Measurements from ENCODE around the gene ZNF674.
"Not testable (repeated sequence)": the region's sequence is repeated elsewhere in the genome, so short reads cannot be mapped to it uniquely, and the experiment has no call there.

The ZNF674 gene

GRCh38 chrX:46569621-46570020, 24.4 kb upstream of the ZNF674 start:
- DNase-seq (ENCODE audit: low spot score), result no peak

GRCh38 chrX:46567388-46567787, 22.2 kb upstream of the ZNF674 start:
- DNase-seq (ENCODE audit: low spot score), result no peak

GRCh38 chrX:46561824-46562657, 16.8 kb upstream of the ZNF674 start:
- no peak for DNase-seq (ENCODE audit: low spot score)

- no peak for DNase-seq (ENCODE audit: low spot score)
Observed at GRCh38 chrX:46559062-46559461, 13.8 kb upstream of the ZNF674 start.

- DNase-seq (ENCODE audit: low spot score), result no peak
Observed at GRCh38 chrX:46554942-46555341, 9.7 kb upstream of the ZNF674 start.

- DNase-seq (ENCODE audit: low spot score), result no peak
Observed at GRCh38 chrX:46553935-46554334, 8.7 kb upstream of the ZNF674 start.

- peak; percentile 27 for DNase-seq (ENCODE audit: low spot score)
Observed at GRCh38 chrX:46551494-46552128, 6.4 kb upstream of the ZNF674 start.

- DNase-seq (ENCODE audit: low spot score), result no peak
Observed at GRCh38 chrX:46549914-46550313, 4.7 kb upstream of the ZNF674 start.

- no peak for DNase-seq (ENCODE audit: low spot score)
Observed at GRCh38 chrX:46547857-46548256, 2.6 kb upstream of the ZNF674 start.

GRCh38 chrX:46544527-46544926, 694 bp downstream of the ZNF674 start:
- DNase-seq (ENCODE audit: low spot score), result not testable (repeated sequence)

GRCh38 chrX:46543441-46543840, 1.8 kb downstream of the ZNF674 start:
- no peak for DNase-seq (ENCODE audit: low spot score)

GRCh38 chrX:46531442-46531841, 13.8 kb downstream of the ZNF674 start:
- DNase-seq (ENCODE audit: low spot score), result no peak

GRCh38 chrX:46530404-46530908, 14.8 kb downstream of the ZNF674 start:
- DNase-seq (ENCODE audit: low spot score), result not testable (repeated sequence)

- not testable (repeated sequence) for DNase-seq (ENCODE audit: low spot score)
Observed at GRCh38 chrX:46529740-46530403, 15.3 kb downstream of the ZNF674 start.

- DNase-seq (ENCODE audit: low spot score), result not testable (repeated sequence)
Observed at GRCh38 chrX:46528640-46529039, 16.6 kb downstream of the ZNF674 start.

- no peak for DNase-seq (ENCODE audit: low spot score)
Observed at GRCh38 chrX:46506076-46506475, 39.1 kb downstream of the ZNF674 start.

GRCh38 chrX:46502848-46503247, 42.4 kb downstream of the ZNF674 start:
- DNase-seq (ENCODE audit: low spot score), result no peak

GRCh38 chrX:46500054-46500453, 45.2 kb downstream of the ZNF674 start:
- DNase-seq (ENCODE audit: low spot score), result no peak

- DNase-seq (ENCODE audit: low spot score), result peak; percentile 23
Observed at GRCh38 chrX:46488712-46489111, 56.5 kb downstream of the ZNF674 start.

- no peak for DNase-seq (ENCODE audit: low spot score)
Observed at GRCh38 chrX:46485897-46486296, 59.3 kb downstream of the ZNF674 start.

GRCh38 chrX:46478634-46479033, 66.6 kb downstream of the ZNF674 start:
- DNase-seq (ENCODE audit: low spot score), result not testable (repeated sequence)

- DNase-seq (ENCODE audit: low spot score), result no peak
Observed at GRCh38 chrX:46477435-46477834, 67.8 kb downstream of the ZNF674 start.

- no peak for DNase-seq (ENCODE audit: low spot score)
Observed at GRCh38 chrX:46465203-46465602, 80.0 kb downstream of the ZNF674 start.
